COLO668 (cell line): ENCODE data around the gene AMDHD2.
A peak's percentile ranks its signal among the peaks of the same experiment; 100 is the strongest.
"Not testable (repeated sequence)": the region's sequence is repeated elsewhere in the genome, so short reads cannot be mapped to it uniquely, and the experiment has no call there.

Experiments used
- DNase-seq: peaks from one replicate; lab custom pipeline; 2025; ENCODE audit not compliant: unreplicated experiment; lab: John Stamatoyannopoulos, UW

AMDHD2 gene, protein sequence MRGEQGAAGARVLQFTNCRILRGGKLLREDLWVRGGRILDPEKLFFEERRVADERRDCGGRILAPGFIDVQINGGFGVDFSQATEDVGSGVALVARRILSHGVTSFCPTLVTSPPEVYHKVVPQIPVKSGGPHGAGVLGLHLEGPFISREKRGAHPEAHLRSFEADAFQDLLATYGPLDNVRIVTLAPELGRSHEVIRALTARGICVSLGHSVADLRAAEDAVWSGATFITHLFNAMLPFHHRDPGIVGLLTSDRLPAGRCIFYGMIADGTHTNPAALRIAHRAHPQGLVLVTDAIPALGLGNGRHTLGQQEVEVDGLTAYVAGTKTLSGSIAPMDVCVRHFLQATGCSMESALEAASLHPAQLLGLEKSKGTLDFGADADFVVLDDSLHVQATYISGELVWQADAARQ

DNA sequence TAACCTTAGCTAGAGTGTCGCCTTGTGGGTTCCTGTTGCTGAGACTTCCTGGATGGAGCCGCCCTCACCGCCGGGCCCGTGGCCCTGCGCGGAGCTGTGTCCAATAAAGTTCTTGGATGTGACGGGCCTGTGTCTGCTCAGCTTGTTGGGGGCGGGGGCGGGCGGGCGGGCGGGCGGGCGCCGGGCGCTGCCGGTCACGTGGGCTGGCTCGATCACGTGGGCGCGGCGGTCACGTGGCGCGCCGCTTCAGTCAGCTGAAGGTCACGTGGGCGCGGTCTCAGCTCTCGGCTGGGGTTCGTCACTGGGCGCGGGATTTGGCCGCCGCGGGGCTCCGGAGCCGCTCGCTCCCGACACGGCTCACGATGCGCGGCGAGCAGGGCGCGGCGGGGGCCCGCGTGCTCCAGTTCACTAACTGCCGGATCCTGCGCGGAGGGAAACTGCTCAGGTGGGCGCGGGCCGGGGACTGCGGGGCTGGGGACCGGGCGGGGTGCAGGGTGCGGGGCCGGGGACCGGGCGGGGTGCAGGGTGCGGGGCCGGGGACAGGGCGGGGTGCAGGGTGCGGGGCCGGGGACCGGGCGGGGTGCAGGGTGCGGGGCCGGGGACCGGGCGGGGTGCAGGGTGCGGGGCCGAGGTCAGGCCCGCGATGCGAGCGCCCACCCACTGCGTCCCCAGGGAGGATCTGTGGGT lies at the start of gene AMDHD2:
Gene AMDHD2, plus strand, starts transcription at position 275 of the 687 bp plus-strand sequence. Its CDS starts 88 bp downstream, at position 363.
- DNase-seq, result peak; percentile 94

DNA sequence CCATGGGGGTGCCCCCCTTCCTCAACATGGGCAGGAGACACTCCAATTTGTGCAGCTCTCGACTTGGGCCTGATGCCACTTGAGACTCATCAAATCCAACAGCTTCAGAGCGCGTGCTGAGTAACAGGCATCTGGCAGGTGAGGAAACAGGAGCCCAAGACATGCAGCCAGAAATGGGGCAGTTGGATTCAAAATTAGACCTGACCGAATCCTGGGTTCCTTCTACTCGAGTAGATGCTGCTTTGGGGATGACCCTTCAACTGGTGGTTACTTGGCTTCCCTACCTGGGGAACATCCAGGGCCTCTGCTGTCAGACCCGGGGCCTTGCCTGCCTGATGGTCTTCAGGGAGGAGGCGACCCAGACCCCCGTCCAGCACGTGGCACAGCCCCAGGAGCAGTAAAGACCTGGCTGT lies 49.6 kb upstream of the AMDHD2 start:
- peak; percentile 16 for DNase-seq

DNA sequence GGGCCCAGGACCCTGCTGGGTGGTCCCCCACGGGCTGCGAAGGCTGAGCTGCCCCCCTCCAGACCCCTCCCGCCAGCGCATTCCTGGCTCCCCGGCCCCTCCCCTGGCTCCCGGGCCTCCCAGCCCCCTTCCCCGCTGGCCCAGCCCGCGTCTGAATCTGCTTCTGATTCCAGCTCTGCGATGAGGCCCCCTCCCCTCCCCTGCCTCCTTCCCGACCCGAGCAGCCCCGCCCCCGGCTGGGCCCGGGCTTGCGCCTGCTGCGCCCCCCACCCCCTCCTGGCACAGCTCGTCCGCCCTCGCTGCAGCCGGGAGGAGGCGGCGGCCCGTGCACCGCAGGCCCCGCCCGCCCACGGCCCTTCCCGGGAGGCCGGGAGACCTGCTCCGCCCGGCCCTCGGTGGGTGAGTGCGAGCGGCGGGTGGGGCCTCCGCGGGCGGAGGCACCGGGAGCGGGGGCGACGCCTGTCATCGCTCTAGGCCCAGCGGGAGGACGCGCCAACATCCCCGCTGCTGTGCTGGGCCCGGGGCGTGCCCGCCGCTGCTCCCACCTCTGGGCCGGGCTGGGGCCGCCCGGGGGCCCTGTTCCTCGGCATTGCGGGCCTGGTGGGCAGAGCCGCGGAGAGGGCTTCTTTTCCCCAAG lies 49.0 kb upstream of the AMDHD2 start, which contains the start of gene NTN3:
Gene NTN3, plus strand, starts transcription at position 282 of the 637 bp plus-strand sequence. CDS start 405 bp downstream, outside the sequence.
- peak; percentile 49 for DNase-seq

DNA sequence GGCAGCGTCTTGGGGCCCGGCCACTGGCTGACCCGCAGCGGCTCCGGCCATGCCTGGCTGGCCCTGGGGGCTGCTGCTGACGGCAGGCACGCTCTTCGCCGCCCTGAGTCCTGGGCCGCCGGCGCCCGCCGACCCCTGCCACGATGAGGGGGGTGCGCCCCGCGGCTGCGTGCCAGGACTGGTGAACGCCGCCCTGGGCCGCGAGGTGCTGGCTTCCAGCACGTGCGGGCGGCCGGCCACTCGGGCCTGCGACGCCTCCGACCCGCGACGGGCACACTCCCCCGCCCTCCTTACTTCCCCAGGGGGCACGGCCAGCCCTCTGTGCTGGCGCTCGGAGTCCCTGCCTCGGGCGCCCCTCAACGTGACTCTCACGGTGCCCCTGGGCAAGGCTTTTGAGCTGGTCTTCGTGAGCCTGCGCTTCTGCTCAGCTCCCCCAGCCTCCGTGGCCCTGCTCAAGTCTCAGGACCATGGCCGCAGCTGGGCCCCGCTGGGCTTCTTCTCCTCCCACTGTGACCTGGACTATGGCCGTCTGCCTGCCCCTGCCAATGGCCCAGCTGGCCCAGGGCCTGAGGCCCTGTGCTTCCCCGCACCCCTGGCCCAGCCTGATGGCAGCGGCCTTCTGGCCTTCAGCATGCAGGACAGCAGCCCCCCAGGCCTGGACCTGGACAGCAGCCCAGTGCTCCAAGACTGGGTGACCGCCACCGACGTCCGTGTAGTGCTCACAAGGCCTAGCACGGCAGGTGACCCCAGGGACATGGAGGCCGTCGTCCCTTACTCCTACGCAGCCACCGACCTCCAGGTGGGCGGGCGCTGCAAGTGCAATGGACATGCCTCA lies 48.3 kb upstream of the AMDHD2 start:
- DNase-seq, result no peak

DNA sequence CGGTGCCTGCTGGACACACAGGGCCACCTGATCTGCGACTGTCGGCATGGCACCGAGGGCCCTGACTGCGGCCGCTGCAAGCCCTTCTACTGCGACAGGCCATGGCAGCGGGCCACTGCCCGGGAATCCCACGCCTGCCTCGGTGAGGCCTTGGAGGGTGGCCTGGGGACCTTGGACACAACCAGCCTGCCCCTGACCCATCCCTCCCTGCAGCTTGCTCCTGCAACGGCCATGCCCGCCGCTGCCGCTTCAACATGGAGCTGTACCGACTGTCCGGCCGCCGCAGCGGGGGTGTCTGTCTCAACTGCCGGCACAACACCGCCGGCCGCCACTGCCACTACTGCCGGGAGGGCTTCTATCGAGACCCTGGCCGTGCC lies 47.7 kb upstream of the AMDHD2 start:
- DNase-seq, result no peak

DNA sequence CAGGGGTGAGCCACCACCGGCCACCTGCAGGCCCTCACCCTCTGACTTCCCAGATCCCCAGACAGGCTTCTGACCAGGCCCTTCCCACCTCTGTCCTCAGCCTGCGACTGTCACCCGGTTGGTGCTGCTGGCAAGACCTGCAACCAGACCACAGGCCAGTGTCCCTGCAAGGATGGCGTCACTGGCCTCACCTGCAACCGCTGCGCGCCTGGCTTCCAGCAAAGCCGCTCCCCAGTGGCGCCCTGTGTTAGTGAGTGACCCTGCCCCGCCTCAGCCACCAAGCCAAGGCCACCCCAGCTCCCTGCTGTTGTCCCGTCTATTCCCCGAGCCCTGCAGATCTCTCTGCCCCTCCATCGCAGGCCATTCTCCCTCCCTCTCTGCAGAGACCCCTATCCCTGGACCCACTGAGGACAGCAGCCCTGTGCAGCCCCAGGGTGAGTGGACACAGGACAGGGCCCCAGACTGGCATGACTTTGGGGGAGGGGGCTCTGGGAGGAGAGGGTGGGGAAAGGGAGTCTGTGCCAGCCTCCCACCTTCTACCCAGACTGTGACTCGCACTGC lies 47.2 kb upstream of the AMDHD2 start:
- DNase-seq, result peak; percentile 13

DNA sequence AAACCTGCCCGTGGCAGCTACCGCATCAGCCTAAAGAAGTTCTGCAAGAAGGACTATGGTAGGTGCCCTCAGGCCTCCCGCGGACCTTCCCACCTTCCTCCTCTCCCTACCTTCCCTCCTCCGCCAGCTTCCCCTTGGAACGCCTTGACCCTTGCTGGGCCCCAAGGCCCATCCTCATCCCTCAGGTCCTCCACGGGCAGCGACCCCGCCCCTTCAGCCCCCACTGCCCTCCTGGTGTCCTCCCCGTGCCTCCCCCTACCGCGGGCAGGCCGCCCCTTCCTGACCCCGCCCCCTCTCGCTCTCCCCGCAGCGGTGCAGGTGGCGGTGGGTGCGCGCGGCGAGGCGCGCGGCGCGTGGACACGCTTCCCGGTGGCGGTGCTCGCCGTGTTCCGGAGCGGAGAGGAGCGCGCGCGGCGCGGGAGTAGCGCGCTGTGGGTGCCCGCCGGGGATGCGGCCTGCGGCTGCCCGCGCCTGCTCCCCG lies 46.7 kb upstream of the AMDHD2 start:
- peak; percentile 54 for DNase-seq

DNA sequence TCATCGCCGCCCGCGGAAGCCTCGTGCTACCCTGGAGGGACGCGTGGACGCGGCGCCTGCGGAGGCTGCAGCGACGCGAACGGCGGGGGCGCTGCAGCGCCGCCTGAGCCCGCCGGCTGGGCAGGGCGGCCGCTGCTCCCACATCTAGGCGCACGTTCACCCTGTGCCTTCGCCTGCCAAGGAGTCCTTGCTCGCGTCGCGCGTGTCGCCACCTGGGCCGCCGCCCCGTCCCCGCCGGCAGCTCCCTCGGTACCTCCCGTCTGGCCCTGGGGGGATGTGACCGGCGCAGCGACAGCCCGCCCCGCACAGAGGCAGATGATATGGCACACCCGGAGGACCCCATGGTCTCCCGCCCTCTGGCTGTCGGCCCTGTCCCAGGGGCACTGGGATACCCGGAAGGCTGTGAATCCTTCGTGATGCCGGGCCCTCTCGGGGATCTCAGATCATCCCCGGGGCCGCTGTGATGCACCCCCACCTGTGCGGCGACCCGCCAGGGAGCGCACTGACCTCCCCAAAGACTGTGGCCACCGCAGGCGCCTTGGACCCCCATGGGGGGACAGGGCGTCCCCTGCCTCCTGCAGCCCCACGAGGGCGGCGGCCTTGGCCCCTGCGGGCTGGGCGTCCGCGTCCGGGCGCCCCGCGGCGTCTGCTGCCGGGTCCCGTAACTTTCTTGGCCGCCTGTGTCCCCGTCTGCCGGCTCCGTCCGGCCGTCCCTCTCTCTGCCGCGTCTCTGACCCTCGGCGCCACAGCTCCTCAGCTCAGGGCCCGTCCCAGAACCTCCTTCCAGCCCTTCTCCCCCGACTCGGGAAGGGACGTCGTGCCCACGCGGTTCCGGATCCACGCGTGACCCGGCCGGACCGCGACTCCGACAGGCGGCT lies 45.9 kb upstream of the AMDHD2 start:
- peak; percentile 74 for DNase-seq

DNA sequence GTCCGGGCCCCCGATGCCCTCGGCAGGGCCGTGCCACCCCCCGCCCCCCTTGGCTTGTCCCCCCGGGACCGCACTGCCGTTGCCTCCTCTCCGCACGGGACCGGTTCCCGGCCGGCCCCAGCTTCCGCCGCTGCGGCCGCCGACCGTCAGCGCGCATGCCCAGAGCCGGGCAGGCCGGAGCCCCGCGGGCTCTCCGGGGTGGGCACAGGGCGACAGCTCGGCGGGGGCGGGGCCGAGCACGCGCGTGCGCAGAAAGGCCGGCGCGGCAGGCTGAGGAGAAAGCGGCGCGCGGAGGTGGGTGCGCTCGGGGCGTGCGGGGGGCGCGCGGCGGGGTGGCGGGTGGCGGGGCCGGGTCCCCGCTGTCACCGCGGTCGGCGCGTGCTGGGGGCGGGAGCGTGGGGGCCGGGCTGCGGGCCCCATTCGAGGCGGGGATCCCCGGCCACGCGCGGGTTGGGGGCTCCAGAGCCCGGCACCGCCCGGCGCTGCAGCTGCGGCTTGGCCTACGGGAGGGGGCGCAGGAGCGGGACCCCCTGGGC lies 45.2 kb upstream of the AMDHD2 start, which contains the start of gene TBC1D24:
Gene TBC1D24, plus strand, starts transcription at position 251 of the 536 bp plus-strand sequence. CDS start 21,022 bp downstream, outside the sequence.
- DNase-seq, result peak; percentile 91

DNA sequence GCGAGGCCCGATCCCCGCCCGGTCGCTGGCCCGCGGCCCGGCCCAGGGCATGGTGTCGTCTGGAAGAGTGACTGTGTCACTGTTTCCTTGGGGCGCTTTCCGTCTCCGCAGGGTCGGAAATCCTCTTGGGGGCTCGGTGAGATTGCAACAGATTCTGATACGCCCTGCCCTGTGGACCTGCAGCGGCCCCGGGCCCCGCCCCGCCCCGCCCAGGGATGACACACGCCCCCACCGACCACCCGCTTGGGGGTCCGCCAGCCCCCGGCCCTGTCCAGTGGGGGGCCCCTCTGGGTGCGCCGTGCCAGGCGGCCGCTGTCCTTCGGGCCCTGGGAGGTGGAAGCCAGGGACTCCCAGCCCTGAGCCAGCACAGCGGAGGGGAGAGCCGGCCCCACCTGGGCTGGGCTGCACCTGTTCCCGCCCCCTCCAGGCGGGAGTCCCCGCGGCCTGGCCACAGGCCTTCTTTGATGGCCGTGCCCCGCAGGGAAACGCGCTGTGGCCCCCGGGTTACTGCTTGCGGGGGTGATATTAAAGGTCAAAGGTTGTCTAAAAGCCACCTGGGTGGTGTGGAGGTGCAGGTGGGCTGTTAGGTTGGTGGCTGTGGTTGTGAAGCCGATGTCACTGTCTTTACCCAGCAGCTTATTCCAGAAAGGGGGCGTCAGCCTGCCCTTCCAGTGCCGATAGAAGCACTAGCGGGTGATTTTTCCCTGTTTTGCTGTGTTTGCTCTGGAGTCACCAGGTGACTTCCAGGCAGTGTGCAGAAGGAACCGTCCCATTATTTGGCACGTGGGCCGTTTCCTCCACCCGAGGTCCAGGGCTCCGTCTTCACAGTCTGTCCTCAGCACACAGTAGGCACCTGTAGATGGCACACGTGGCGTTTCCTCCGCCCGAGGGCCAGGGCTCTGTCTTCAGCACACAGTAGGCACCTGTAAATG lies 44.5 kb upstream of the AMDHD2 start:
- DNase-seq, result peak; percentile 65

DNA sequence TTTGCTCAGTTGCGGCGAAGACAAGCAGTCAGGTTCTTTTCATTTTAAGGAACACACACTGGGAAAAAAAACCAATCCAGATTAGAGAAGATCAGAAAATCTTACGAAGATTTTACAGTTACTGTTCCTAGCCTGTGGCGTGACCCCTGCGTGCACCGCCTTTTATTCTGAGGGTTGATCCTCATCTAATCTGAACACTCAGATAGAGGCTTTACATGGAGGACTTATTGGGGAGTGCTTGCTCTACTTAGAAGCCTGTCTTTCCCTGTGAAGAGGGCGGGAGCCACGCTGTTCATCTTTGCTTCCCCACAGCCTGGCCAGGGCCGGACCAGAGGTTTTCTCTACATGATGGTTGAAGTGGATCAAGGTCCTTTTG lies 43.8 kb upstream of the AMDHD2 start:
- DNase-seq, result no peak

DNA sequence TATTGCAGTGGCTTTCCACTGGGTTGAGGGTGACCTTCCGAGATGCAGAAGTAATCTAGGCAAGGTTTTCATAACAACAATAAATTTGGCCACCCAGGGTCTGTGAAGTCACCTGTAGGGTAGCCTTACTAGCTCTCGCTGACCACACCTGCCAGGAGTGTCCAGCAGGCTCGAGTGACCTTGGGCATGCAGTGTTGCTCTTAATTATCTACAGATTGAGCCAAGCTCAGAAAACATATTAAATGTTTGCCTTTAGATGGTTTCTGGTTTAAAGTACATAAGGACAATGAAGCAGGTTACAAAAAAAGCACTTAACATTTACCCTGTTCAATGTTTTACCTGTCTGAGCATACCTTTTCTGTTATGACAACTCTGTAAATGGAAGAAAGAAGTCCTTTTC lies 43.4 kb upstream of the AMDHD2 start:
- no peak for DNase-seq

DNA sequence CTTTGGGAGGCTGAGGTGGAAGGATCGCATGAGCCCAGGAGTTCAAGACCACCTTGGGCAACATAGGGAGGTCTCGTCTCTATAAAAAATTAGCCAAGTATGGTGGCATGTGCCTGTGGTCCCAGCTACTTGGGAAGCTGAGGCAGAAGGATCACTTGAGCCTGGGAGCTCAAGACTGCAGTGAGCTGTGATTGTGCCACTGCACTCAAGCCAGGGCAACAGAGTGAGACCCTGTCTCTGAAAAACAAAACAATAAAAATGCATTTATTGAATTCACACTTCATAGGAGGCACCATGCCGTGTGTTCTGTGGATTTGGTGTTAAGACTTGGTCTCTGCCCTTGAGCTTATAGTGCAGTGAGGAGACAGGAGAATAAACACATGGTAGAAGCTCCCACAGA lies 42.8 kb upstream of the AMDHD2 start:
- DNase-seq, result no peak

DNA sequence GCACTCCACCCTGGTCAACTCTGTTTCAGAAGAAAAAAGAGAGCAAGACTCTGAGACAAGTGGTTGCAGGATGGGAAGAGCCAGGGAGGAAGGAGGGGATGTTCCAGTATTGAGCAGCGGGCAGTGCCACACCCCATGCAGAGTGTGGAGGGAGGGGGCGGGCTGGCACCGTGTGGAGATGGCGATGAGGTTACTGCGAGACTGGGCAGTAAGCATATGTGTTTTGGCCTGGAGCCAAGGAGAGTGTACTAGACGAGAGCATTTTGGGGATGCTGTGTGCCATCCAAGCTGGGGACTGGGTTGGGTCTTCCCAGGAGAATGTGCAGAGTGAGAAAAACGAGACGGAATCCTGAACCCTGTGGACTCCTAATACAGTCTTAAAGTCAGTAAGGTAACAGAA lies 41.9 kb upstream of the AMDHD2 start:
- DNase-seq, result peak; percentile 20

DNA sequence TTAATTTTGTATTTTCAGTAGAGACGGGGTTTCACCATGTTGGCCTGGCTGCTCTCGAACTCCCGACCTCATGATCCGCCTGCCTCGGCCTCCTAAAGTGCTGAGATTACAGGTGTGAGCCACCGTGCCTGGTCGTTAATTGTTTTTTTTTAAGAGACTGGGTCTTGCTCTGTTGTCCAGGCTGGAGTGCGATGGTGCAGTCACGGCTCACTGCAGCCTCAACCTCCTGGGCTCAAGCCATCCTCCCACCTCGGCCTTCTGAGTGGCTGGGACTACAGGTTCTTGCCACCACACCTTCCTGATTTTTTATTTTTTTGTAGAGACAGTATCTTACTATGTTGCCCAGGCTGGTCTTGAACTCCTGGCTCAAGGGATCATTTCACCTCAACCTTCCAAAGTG lies 40.2 kb upstream of the AMDHD2 start:
- not testable (repeated sequence) for DNase-seq

DNA sequence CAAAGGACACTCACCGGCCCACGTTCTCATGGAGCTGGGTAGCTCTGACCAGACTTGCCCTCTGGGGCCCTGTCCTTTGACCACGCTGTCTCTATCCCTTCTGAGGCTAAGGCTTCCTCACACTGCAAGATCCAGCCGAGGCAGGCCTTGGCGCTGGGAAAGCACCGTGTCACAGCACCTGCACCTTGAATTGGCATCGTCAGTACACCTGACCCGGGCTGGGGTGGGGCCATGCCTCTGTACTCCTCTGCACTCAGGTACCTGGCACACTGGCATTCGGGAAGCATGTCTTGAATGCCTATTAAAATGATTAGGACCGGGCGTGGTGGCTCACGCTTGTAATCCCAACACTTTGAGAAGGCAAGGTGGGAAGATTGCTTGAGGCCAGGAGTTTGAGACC lies 39.2 kb upstream of the AMDHD2 start:
- DNase-seq, result peak; percentile 23

DNA sequence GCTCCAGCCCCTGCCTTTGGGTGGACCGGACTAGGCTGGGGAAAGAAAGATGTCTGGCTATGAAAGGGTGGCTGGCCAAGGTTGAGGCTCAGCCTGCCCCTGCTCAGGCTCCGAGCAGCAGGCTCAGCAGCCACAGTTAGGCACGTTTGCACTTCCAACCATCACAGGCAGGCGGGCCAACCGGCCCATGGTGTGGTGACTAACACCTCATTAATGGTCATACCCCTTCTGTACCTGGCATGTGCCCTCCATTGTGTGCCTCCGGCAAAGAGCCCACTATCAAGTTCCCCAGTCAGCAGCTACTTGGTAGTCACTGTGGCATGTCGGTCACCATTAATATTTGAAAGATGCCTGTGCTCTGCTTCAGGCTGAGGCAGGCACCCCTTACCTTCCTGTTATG lies 38.5 kb upstream of the AMDHD2 start:
- peak; percentile 16 for DNase-seq

DNA sequence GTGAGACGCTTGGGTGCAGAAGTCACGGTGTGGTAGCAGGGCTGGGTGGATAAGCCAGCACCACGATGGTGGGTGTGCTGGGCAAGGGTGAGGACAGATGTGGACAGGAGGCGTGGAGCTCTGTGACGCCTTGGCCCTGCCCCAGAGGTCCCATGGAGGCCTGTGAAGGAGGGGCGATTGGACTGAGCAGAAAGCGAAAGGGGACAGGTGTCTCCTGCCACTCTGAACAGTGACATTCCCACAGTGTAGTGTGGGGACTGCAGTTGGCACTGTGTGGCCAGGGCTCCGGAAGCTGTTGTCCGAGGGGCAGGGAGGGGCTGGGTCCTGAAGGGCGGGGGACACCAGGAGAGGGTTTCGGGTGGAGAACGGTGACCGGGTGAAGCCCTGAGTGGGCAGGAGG lies 37.9 kb upstream of the AMDHD2 start:
- DNase-seq, result peak; percentile 48
